Ureter (tissue), 1 donor: ENCODE measurements around the gene AGPS. TPM values are rescaled to one million over a fixed set of nuclear protein-coding genes. Genes with fewer than 3 reads are reported as not detected.
"Not testable (repeated sequence)": the region's sequence is repeated elsewhere in the genome, so short reads cannot be mapped to it uniquely, and the experiment has no call there.

Source experiments
- DNase-seq: peaks from one replicate; pipeline ENCODE4 v3.0.0-alpha.2; 2020; ENCODE audit warnings: low spot score
- total RNA-seq: library from RNA; stranded (reverse); gene quantifications from one replicate; pipeline ENCODE4 v1.2.4, GENCODE V29; 2023
- donor health status: DM: yes; HTN: yes; CAD: no.

Gene AGPS
- total RNA-seq, 1 donor from 2014 or later, result 38.7 TPM

- DNase-seq, result no peak
These were observed 158.0 kb downstream of the AGPS start for GRCh38 chr2:177550264-177551200.

DNA sequence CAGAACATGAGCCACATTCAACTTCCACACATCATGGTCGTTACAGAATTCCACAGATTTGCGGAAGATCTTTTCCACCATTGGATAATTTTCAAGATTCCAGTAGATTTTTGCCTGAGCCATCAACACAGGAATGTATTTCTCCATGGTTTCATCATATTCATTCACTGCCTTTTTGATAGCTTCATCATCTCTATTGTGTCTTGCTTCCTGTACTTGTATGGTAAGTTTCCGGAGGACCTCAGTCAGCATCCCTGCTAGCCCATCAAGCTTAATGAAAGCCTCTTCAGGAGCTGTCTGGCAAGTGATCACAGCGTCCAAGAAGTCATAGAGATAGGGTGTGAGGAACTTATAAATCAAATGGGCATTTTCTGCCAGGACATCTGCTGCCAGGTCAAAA is 158.8 kb downstream of the AGPS start:
- not testable (repeated sequence) for DNase-seq

DNA sequence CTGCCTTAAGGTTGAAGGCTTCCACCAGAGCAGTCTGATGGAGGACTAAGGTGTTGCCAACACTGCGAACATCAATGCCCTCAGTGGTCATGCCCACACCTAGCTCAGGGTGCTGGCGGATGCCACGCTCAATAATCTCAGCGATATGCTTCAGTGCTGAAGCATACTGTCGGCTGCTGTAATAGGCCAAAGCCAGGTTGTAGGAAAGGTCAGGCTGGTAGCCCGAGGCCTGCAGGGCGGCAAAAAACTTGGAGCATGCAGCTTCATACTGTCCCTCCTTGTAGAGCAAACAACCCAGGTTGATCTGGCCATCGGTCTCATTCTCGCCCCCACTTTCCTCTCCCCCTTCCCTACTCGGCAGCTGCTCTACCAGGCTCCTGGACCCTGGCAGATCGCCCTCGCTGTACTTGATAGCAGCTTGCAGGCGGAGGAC is 159.4 kb downstream of the AGPS start:
- DNase-seq, result peak; percentile 49

DNA sequence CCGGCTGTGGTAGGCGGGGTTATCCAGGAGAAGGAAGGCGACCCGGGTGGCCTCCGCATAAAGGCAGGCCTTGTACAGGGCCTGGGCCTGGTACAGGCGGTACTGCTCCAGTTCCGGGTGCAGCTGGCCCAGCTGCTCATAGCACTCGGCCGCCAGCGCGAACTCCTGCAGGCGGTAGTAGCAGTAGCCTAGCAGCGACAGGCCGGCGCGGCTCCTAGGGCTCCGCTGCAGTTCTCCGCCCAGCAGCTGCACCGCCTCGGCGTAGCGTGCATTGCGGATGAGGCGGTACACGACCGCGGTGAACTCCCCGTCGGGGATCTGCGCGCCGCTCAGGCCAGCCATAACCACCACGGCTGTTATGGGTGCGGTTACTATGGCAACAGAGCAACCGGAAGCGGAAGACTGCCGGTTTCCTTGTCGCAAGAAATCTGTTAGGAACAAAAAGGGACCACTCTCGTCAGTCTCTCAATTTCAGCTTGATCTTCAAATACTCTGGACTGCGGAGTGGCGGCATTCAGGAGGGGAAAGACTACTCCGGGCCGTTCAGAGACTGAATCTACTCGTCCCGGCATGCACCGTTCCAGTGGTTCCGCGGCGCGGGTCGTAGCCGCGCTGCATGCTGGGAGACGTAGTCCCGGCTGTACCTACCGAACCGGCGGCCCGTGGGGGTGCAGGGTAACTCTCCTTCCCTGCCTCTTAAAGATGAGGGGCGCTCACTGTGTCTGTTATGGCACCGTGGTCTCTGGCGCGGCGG is 160.0 kb downstream of the AGPS start:
- DNase-seq, result peak; percentile 86

DNA sequence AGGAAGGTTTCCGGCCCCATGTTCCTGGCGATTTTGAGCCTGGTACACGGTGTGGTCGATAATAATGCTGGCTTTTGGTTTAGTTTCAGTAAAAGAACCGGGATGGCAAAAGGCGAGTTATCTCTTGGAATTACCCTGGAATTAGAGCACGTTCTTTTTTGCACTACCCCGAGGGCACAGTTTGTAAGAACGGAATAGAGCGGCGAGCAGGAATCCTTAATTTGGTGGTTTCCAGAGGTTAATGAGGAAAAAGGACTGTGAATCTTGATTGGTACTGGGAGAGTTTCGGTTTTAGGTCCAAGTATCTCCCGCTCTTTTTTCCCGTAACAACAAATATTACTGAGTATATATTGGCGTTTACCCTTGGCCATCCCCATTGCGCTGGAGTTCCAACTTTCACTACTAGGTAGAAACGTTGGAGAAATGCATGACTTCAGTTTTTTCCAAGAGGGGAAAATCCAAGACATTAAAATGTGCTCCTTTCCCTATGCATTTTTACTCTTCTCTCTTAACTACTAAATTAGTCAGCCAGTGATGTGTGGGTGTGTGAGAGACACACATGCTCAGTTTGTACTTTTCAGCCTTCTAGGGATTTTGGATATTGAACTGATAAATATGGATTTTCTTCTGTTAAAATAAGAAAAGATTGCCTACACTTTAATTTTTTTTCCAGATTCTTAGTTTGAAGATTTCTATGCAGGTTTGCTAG is 160.8 kb downstream of the AGPS start:
- no peak for DNase-seq

- DNase-seq, result no peak
These were observed 161.8 kb downstream of the AGPS start for GRCh38 chr2:177554365-177554764.

GRCh38 chr2:177556153-177556552 is 163.6 kb downstream of the AGPS start:
- DNase-seq, result no peak

GRCh38 chr2:177557794-177558193 is 165.2 kb downstream of the AGPS start:
- no peak for DNase-seq

- no peak for DNase-seq
These were observed 167.1 kb downstream of the AGPS start for GRCh38 chr2:177559638-177560037.

- no peak for DNase-seq
These were observed 175.8 kb downstream of the AGPS start for GRCh38 chr2:177568390-177568789.

- DNase-seq, result no peak
These were observed 176.3 kb downstream of the AGPS start for GRCh38 chr2:177568893-177569292.

GRCh38 chr2:177572236-177572671 is 179.7 kb downstream of the AGPS start:
- DNase-seq, result no peak

GRCh38 chr2:177573120-177573519 is 180.5 kb downstream of the AGPS start:
- DNase-seq, result no peak

DNA sequence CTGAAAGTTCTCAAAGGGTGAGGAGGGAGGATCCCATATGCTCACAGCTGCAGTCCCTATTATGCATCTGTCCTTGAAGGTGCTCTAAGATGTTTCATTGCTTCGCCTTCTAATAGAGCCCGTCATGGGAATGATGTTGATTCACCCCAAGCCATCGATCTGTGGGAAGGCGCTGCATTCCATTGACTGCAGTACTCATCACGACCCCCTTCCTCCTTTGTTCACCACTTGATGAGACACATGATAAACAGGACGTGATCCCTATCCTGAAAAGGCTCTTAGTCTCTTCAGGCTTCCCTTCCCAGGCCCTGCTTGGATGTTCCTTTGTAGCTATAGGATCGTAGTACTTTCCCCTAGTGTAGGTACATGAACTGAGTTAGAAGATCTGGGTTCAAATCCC is 181.8 kb downstream of the AGPS start:
- DNase-seq, result no peak

DNA sequence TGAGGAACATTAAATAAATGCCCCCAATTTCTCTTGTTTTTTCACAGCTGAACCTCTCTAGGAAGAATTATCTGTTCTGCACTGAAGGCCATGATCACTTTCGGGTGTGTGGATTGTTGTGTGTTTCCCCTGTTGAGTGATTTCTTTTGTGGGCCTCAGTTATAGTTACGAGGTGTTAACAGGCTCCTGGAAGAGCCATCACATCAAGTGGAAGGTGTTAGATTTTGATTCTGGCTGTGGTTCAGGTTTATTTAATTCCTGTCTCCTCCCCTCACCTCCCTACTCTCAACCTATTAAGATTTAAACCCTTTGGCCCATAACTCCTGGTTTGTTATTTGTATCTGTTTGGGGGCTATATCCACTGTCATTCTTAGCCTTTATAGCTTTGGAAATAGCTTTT is 182.8 kb downstream of the AGPS start:
- DNase-seq, result no peak

DNA sequence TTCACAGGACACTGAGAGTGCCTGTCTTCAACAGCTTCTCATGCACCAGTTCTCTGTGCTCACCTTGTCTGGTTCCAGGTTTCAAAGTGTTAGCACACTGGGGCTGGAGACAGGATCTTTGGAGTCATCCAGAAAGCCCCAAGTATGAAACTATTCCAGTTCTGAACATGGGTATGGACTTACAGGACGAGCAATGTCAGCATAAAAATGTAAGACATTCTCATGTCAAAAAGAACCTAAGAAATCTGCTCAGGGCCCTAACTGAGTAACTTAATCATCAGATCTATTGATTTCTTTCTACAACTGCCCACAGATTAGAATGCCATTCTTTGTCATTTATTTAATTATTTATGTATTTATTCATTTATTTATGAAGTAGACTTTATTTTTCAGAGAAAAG is 184.5 kb downstream of the AGPS start:
- DNase-seq, result no peak

DNA sequence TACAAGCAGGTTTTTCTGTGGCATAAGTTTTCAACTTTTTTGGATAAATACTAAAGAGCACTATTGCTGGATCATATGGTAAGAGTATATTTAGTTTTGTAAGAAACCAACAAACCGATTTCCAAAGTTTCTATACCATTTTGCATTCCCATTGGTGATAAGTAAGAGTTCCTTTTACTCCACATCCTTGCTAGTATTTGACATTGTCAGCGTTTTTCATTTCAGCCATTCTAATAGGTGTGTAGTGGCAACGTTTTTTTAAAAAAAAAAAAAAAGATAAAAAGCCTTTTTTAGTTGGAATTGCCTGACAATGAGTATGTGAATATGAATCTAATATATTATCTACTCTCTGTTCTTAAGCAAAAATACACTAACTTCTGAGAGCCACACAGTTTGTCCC is 185.9 kb downstream of the AGPS start:
- no peak for DNase-seq

DNA sequence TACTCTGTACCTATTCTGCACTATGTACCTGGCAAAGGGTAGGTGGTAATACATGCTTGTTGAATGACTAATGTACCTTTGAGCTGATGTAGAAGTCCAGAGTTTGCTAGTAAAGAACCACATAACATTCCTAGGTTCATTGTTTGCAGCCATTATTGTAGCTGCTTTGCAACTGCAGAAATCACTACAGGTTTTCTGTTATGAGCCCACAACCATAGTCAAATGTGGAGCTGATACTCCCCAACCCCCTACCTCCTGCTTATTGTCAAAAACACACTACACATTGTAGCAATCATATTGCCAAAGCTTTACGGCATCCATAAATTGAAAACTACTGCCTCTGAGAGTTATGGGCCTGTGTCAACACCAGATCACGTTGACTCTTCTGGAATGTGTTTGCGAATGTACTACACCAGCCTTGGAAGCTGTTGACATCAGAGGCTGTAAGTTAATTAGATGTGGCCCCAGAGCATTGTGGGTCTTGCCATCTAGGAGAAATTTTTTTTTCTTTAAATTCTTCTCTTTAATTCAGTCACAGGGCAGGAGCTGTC is 187.0 kb downstream of the AGPS start:
- DNase-seq, result no peak

- DNase-seq, result no peak
These were observed 189.4 kb downstream of the AGPS start for GRCh38 chr2:177582000-177582399.

DNA sequence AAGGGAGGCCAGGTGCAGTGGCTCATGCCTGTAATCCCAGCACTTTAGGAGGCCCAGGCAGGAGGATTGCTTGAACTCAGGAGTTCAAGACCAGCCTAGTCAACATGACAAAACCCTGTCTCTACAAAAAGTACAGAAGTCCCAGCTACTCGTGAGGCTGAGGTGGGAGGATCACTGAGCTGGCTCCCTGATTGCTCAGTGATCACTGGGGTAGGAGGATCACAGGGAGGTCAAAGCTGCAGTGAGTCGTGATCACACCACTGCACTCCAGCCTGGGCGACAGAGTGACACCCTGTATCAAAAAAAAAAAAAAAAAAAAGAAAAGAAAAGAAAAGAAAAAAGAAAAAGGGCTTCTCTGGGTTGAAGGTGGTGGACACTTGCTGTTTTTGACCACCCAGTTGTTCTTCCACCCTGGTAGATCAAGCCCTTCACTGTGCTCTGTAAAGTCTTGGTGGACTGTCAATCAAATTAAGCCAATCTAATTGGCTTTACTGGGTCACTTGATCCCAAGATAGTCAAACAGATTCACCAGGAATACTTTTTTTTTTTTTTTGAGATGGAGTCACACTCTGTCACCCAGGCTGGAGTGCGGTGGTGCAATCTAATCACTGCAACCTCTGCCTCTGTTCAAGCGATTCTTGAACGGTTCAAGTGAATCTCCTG is 191.6 kb downstream of the AGPS start:
- no peak for DNase-seq

- no peak for DNase-seq
These were observed 192.8 kb downstream of the AGPS start for GRCh38 chr2:177585234-177585863.
